ENCODE results near the gene NUAK2.

Gene NUAK2

DNA sequence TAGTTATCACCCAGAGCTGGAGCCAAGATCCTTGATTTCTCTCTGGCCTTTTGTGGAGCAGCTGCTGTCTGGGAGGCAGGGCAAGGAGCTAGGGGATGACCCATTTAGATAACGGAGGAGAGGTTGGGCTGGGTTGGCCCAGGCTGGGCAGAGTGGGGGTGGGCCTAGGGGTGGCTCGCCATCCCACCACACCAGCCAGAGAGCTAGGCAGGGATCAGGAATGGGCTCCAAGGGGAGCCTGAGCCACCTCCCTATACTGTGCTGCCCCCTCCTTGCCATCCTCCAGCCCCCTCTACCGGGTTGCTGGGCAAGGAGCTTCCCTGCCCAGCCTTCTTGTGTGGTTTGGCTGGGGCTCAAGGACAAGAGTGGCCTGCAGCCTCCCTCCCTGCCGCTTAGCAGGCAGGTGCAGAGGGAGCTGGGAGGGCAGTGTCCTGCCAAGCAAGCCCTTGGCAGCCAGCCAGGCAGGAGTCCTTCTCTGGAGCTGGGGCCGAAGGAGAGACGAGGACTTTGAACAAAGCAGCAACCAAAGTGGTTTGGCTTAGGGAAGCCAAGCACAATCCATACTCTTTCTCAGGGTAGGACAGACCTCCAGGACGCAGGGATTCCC is 4.1 kb downstream of the NUAK2 start (continued):
- TF ChIP-seq PRDM10 (tag by site-specific recombination; IDR thresholded peaks at IDR 0.05) = peak; percentile 97
- TF ChIP-seq IKZF3 (tag by site-specific recombination; IDR thresholded peaks at IDR 0.05) = peak; percentile 55
- TF ChIP-seq ZNF768 (tag by site-specific recombination; IDR thresholded peaks at IDR 0.05) = no peak
- peak; percentile 86 for TF ChIP-seq ZIC2 (tag by site-specific recombination; IDR thresholded peaks at IDR 0.05)
- TF ChIP-seq ZNF701 (tag by site-specific recombination; IDR thresholded peaks at IDR 0.05) = no peak
- TF ChIP-seq ZNF155 (tag by site-specific recombination; IDR thresholded peaks at IDR 0.05) = no peak
- no peak for TF ChIP-seq ZNF184 (tag by site-specific recombination; IDR thresholded peaks at IDR 0.05)
- no peak for TF ChIP-seq ZNF362 (tag by site-specific recombination; IDR thresholded peaks at IDR 0.05)
- TF ChIP-seq ZNF366 (tag by site-specific recombination; conservative IDR thresholded peaks at IDR 0.05) = no peak
- no peak for TF ChIP-seq ZNF324 (tag by site-specific recombination; IDR thresholded peaks at IDR 0.05)
- TF ChIP-seq ZNF544 (tag by site-specific recombination; IDR thresholded peaks at IDR 0.05) = no peak

DNA sequence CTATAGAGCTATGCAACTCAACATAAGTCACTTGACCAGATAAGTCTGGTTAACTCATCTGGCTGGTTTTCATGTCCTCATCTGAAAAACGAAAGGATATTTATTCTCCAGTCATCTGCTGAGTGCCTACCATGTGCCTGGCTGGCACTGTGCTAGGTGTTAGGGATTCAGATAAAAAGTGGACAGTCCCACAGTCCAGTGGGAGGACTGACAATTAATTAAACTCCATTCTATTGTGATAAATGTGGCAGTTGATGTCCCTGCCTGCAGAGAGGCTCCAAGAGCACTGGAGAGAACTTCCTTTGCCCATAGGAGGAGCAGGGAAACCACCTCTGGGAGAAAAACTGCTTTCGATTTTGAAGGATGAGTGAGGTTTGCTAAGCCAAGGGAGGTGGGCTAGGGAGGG is 5.4 kb downstream of the NUAK2 start:
- TF ChIP-seq ZNF19 (tag by site-specific recombination; IDR thresholded peaks at IDR 0.05; ENCODE audit: low read depth) = no peak
- TF ChIP-seq GLIS2 (tag by site-specific recombination; IDR thresholded peaks at IDR 0.05) = no peak
- no peak for TF ChIP-seq ZNF10 (tag by site-specific recombination; IDR thresholded peaks at IDR 0.05)
- TF ChIP-seq ZNF175 (tag by site-specific recombination; IDR thresholded peaks at IDR 0.05) = no peak
- TF ChIP-seq ZNF239 (tag by site-specific recombination; IDR thresholded peaks at IDR 0.05) = no peak
- Histone ChIP-seq H3K27ac (ENCODE audit: extremely low read depth, low read depth, low read length) (no peak overlapping the region), H3K36me3 (ENCODE audit: control insufficient read depth in 2 of 2, insufficient read depth in 1 of 2, low read length in 2 of 2) (peaks cover 0 to 7% of the 10 kb centered on the region in 2 experiments; a peak in 1 of 3 replicates), H3K4me3 (ENCODE audit: low read depth, low read length) (no peak overlapping the region), H3K9me3 (ENCODE audit: control insufficient read depth, insufficient read depth, low read depth, low read length) (no peaks in the 10 kb centered on the region), H3K4me1 (ENCODE audit: control insufficient read depth, insufficient read depth, low read length) (peaks cover 10% of the 10 kb centered on the region)
- CTCF ChIA-PET = interaction anchor here (1.5 to 2.9 kb wide), 3 partner anchors 9 to 43 kb away, joined by 4 to 11 read pairs (median 8); no protein-coding TSS in a partner anchor
- POLR2A ChIA-PET = no interaction called here

- POLR2A ChIA-PET = interaction anchor here (0.9 kb wide), 1 partner anchor 17 kb away, joined by 3 read pairs; no protein-coding TSS in a partner anchor
- H3K4me1 ChIP-seq (ENCODE audit: control insufficient read depth, insufficient read depth, low read length) = peaks cover 10% of the 10 kb centered on the region
These were observed 6.4 kb downstream of the NUAK2 start for GRCh38 chr1:205315008-205315618.

More at GRCh38 chr1:205315008-205315618, 6.4 kb downstream of the NUAK2 start:
- Histone ChIP-seq H3K36me3 (ENCODE audit: control insufficient read depth in 2 of 2, insufficient read depth in 1 of 2, low read length in 2 of 2) (peaks cover 0 to 17% of the 10 kb centered on the region in 2 experiments; a peak in 1 of 3 replicates), H3K9me3 (ENCODE audit: control insufficient read depth, insufficient read depth, low read depth, low read length) (no peaks in the 10 kb centered on the region), H3K4me3 (ENCODE audit: low read depth, low read length) (no peak overlapping the region), H3K27ac (ENCODE audit: extremely low read depth, low read depth, low read length) (no peak overlapping the region)
- CTCF ChIA-PET = interaction anchor here (1.2 to 2.9 kb wide), 3 partner anchors 10 to 42 kb away, joined by 3 to 11 read pairs (median 8); no protein-coding TSS in a partner anchor
- peak; percentile 91 for TF ChIP-seq GLIS1 (tag by site-specific recombination; IDR thresholded peaks at IDR 0.05)
- peak; percentile 42; the same call in 1 of the 2 replicates for TF ChIP-seq ZBTB17 (tag by site-specific recombination; IDR thresholded peaks at IDR 0.05)
- 0 out of 2 replicates have a peak, but pooled peaks have one; percentile 12 for TF ChIP-seq SCRT2 (tag by site-specific recombination; IDR thresholded peaks at IDR 0.05)
- no peak for TF ChIP-seq ZNF610 (tag by site-specific recombination; IDR thresholded peaks at IDR 0.05; ENCODE audit: borderline replicate concordance)
- peak; percentile 95 for TF ChIP-seq ZIC2 (tag by site-specific recombination; IDR thresholded peaks at IDR 0.05)
